Thyroid gland (tissue), 4 donors: ENCODE data around the gene HEG1.

Source experiments
- CTCF ChIP-seq, 6 experiments: fragments of 200-600 bp in 3 of 6; fragments of 450-650 bp in 3 of 6; sonication (generic) in 3 of 6; IDR thresholded peaks; one replicate each; pipeline ENCODE4 v1.5.1; 2016 to 2019; ENCODE audit warnings: antibody characterized with exemption in 6 of 6, mild to moderate bottlenecking in 2 of 6, inconsistent platforms in 1 of 6, moderate library complexity in 1 of 6
- POLR2A ChIP-seq, 2 donors: fragments of 450-650 bp; IDR thresholded peaks; one replicate each; pipeline ENCODE4 v1.6.1; 2017; ENCODE audit warnings: antibody characterized with exemption in 2 of 2, mild to moderate bottlenecking in 2 of 2, moderate library complexity in 1 of 2

DNA sequence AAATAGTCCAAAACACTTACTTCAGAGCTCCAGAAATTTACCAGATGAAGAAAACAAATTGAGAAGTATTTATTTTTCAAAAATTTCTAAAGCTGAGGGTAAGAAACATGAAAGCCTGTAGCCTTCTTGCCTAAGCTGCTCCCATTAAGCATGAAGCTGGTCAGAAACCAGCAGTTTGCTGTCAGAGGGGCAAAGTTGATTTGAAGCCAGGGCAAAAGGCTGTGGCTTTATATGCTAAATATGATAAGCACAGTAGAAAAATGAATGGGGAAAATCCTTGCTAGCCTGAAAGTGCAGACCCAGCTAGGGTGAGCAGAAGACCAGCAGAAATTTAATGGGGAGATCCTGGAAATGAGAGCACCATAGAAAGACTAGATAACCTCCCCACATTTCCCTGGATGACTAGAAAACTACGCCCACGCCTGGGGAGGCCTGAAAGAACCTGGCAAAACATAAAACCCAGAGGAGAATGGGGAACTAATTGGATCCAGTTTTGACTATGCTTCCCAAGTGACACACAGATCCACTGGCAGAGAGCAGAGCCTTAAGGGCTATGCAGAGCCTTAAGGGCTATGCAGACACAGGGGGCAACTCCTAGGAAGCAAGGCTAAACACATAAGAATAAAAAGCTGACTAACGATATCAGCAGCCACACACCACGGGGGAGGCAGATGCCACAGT is 43.0 kb upstream of the HEG1 start:
- no peak for TF ChIP-seq CTCF (IDR thresholded peaks at IDR 0.05)
- no peak for TF ChIP-seq POLR2A (IDR thresholded peaks at IDR 0.05)
